WTC11 (cell line): Measurements from ENCODE around the gene ARCN1. TPM values are rescaled to one million over a fixed set of nuclear protein-coding genes. Genes with fewer than 3 reads are reported as not detected.

ENCODE experiments used
- ATAC-seq: fragments of 200-7000 bp; cut with Tn5 transposase; 2 replicates; pipeline ENCODE4 v1.10.0; 2021; ENCODE audit warnings: mild to moderate bottlenecking, moderate library complexity
- CTCF ChIA-PET: fragments of 300-600 bp; sonication (Branson Sonifier 250); formaldehyde crosslinking; loops from one replicate; lab custom pipeline; 2021; ENCODE audit warnings: antibody characterized with exemption; lab: Charles Lee
- POLR2A ChIA-PET: fragments of 350-600 bp; sonication (Branson Sonifier 250); formaldehyde crosslinking; loops from one replicate; lab custom pipeline; 2021; ENCODE audit warnings: antibody characterized with exemption; lab: Charles Lee
- DNase-seq: peaks from one replicate; pipeline ENCODE4 v3.0.0; 2021; ENCODE audit warnings: low spot score
- H3K27ac Mint-ChIP-seq: 2 replicates; pipeline ENCODE4 v1.8.0; 2021; ENCODE audit warnings: mixed read lengths
- H3K27me3 Mint-ChIP-seq: 2 replicates; pipeline ENCODE4 v1.8.0; 2021; ENCODE audit warnings: low read depth, mild to moderate bottlenecking, moderate library complexity, mixed read lengths
- H3K36me3 Mint-ChIP-seq: 2 replicates; pipeline ENCODE4 v1.8.0; 2021; ENCODE audit warnings: mixed read lengths
- H3K4me1 Mint-ChIP-seq: 2 replicates; pipeline ENCODE4 v1.8.0; 2022; ENCODE audit warnings: mixed read lengths
- H3K4me3 Mint-ChIP-seq: 2 replicates; pipeline ENCODE4 v1.8.0; 2021; ENCODE audit warnings: mild to moderate bottlenecking, moderate library complexity, mixed read lengths
- H3K9me3 Mint-ChIP-seq: 2 replicates; pipeline ENCODE4 v1.8.0; 2021; ENCODE audit warnings: mixed read lengths
- ATF2 ChIP-seq: sonication (generic); formaldehyde crosslinking; IDR thresholded peaks from 2 replicates; pipeline ENCODE4 v1.8.1; 2022; ENCODE audit warnings: low read depth, missing genetic modification reagents, borderline replicate concordance
- CREM ChIP-seq: sonication (generic); formaldehyde crosslinking; IDR thresholded peaks from 2 replicates; pipeline ENCODE4 v1.8.1; 2022; ENCODE audit warnings: mild to moderate bottlenecking, missing genetic modification reagents, moderate library complexity
- FOXK1 ChIP-seq: sonication (generic); formaldehyde crosslinking; IDR thresholded peaks from 2 replicates; pipeline ENCODE4 v1.8.0; 2022; ENCODE audit warnings: mild to moderate bottlenecking, moderate library complexity, missing genetic modification reagents
- OVOL2 ChIP-seq: fragments of 250-450 bp; sonication (Bioruptor Pico); IDR thresholded peaks from 2 replicates; pipeline ENCODE4 v1.9.0; 2021; ENCODE audit warnings: mild to moderate bottlenecking, borderline replicate concordance
- RELA ChIP-seq: sonication (generic); formaldehyde crosslinking; IDR thresholded peaks from 2 replicates; pipeline ENCODE4 v1.8.1; 2022; ENCODE audit warnings: missing genetic modification reagents, mild to moderate bottlenecking, borderline replicate concordance
- TEAD1 ChIP-seq: sonication (generic); formaldehyde crosslinking; IDR thresholded peaks from 2 replicates; pipeline ENCODE4 v1.8.0; 2022; ENCODE audit warnings: mild to moderate bottlenecking, missing genetic modification reagents
- TP53 ChIP-seq: sonication (generic); formaldehyde crosslinking; IDR thresholded peaks from 2 replicates; pipeline ENCODE4 v1.8.1; 2023; ENCODE audit warnings: mild to moderate bottlenecking, missing genetic modification reagents
- USF2 ChIP-seq: sonication (generic); formaldehyde crosslinking; IDR thresholded peaks from 2 replicates; pipeline ENCODE4 v1.8.1; 2023; ENCODE audit warnings: mild to moderate bottlenecking, missing genetic modification reagents, moderate library complexity
- ZBTB43 ChIP-seq: sonication (generic); formaldehyde crosslinking; IDR thresholded peaks from 2 replicates; pipeline ENCODE4 v1.8.1; 2023; ENCODE audit warnings: mild to moderate bottlenecking, missing genetic modification reagents
- ZNF263 ChIP-seq: sonication (generic); formaldehyde crosslinking; IDR thresholded peaks from 2 replicates; pipeline ENCODE4 v1.8.1; 2022; ENCODE audit warnings: low read depth, mild to moderate bottlenecking, moderate library complexity, missing genetic modification reagents
- ZNF671 ChIP-seq: fragments of 250-450 bp; sonication (Bioruptor Pico); IDR thresholded peaks from 2 replicates; pipeline ENCODE4 v1.8.0; 2021; ENCODE audit warnings: mild to moderate bottlenecking
- total RNA-seq: library from RNA; stranded (reverse); gene quantifications from 3 replicates; pipeline ENCODE4 v1.2.3, GENCODE V29; 2021
- TF ChIP-seq, protein P1 (sequence below): sonication (generic); formaldehyde crosslinking; IDR thresholded peaks from 2 replicates; pipeline ENCODE4 v1.8.1; 2022; ENCODE audit warnings: missing genetic modification reagents, borderline replicate concordance
- TF ChIP-seq, protein P2 (sequence below): sonication (generic); formaldehyde crosslinking; IDR thresholded peaks from 2 replicates; pipeline ENCODE4 v1.8.0; 2023; ENCODE audit warnings: missing genetic modification reagents, mild to moderate bottlenecking, borderline replicate concordance
- TF ChIP-seq, protein P3 (sequence below): sonication (generic); formaldehyde crosslinking; IDR thresholded peaks from 2 replicates; pipeline ENCODE4 v1.8.0; 2022; ENCODE audit warnings: mild to moderate bottlenecking, missing genetic modification reagents
- TF ChIP-seq, protein P4 (sequence below): sonication (generic); formaldehyde crosslinking; IDR thresholded peaks from 2 replicates; pipeline ENCODE4 v1.8.0; 2023; ENCODE audit warnings: mild to moderate bottlenecking, missing genetic modification reagents

The ARCN1 gene
- total RNA-seq, 1 experiment from 2014 or later = 154 TPM

DNA sequence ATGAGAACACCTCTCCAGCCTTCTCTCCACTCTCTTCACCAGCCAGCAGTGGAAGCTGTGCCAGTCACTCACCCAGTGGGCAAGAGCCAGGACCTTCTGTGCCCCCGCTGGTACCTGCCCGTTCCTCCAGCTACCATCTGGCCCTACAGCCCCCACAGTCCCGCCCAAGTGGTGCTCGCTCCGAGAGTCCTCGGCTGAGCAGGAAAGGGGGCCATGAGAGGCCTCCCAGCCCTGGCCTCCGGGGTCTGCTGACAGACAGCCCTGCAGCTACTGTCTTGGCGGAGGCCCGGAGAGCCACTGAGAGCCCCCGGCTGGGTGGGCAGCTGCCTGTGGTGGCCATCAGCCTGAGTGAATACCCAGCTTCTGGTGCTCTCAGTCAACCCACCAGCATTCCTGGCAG lies 55.4 kb downstream of the ARCN1 start:
- H3K36me3 Mint-ChIP-seq = peaks cover 10% of the 10 kb centered on the region

GRCh38 chr11:118628031-118628430 lies 55.8 kb downstream of the ARCN1 start:
- POLR2A ChIA-PET = interaction anchor here (0.5 kb wide), 1 partner anchor 190 kb away, joined by 3 read pairs; no protein-coding TSS in a partner anchor

More for the DNA sequence above, 55.4 kb downstream of the ARCN1 start:
- H3K4me1 Mint-ChIP-seq = peaks cover 16% of the 10 kb centered on the region
- H3K27ac Mint-ChIP-seq = no peak overlapping the region
- DNase-seq (no peak), ATAC-seq (no peak)
- no peaks in the 10 kb centered on the region for H3K27me3 Mint-ChIP-seq
- H3K9me3 Mint-ChIP-seq = no peaks in the 10 kb centered on the region
- CTCF ChIA-PET = no interaction called here
- H3K4me3 Mint-ChIP-seq = no peak overlapping the region
- TF ChIP-seq CREM (CRISPR knock-in tag) (no peak), ZBTB43 (CRISPR knock-in tag) (no peak), FOXK1 (CRISPR knock-in tag) (no peak)
- POLR2A ChIA-PET = interaction anchor here (0.5 kb wide), 1 partner anchor 190 kb away, joined by 3 read pairs; no protein-coding TSS in a partner anchor

DNA sequence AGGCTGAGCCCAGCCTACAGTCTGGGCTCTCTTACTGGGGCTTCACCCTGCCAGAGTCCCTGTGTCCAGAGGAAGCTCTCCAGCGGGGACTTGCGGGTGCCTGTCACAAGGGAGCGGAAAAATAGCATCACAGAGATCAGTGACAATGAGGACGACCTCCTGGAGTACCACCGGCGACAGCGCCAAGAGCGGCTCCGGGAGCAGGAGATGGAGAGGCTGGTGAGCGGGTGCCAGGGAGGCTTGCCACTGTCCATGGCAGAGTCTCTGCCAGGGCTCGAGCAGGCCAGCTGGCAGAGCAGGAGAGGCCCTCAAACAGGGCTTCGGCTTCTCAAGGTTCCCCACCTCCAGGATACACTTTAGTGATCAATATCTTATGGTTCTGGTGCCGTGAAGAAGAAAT lies 56.2 kb downstream of the ARCN1 start:
- POLR2A ChIA-PET = no interaction called here
- DNase-seq (no peak), ATAC-seq (no peak)
- no peaks in the 10 kb centered on the region for H3K27me3 Mint-ChIP-seq
- H3K27ac Mint-ChIP-seq = no peak overlapping the region
- TF ChIP-seq ATF2 = no peak
- TF ChIP-seq FOXK1 (CRISPR knock-in tag) = no peak
- TF ChIP-seq, protein P1, sequence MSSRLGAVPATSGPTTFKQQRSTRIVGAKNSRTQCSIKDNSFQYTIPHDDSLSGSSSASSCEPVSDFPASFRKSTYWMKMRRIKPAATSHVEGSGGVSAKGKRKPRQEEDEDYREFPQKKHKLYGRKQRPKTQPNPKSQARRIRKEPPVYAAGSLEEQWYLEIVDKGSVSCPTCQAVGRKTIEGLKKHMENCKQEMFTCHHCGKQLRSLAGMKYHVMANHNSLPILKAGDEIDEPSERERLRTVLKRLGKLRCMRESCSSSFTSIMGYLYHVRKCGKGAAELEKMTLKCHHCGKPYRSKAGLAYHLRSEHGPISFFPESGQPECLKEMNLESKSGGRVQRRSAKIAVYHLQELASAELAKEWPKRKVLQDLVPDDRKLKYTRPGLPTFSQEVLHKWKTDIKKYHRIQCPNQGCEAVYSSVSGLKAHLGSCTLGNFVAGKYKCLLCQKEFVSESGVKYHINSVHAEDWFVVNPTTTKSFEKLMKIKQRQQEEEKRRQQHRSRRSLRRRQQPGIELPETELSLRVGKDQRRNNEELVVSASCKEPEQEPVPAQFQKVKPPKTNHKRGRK (CRISPR knock-in tag) = no peak
- TF ChIP-seq USF2 (CRISPR knock-in tag) = no peak
- no peak for TF ChIP-seq OVOL2 (CRISPR knock-in tag)
- TF ChIP-seq, protein P2, sequence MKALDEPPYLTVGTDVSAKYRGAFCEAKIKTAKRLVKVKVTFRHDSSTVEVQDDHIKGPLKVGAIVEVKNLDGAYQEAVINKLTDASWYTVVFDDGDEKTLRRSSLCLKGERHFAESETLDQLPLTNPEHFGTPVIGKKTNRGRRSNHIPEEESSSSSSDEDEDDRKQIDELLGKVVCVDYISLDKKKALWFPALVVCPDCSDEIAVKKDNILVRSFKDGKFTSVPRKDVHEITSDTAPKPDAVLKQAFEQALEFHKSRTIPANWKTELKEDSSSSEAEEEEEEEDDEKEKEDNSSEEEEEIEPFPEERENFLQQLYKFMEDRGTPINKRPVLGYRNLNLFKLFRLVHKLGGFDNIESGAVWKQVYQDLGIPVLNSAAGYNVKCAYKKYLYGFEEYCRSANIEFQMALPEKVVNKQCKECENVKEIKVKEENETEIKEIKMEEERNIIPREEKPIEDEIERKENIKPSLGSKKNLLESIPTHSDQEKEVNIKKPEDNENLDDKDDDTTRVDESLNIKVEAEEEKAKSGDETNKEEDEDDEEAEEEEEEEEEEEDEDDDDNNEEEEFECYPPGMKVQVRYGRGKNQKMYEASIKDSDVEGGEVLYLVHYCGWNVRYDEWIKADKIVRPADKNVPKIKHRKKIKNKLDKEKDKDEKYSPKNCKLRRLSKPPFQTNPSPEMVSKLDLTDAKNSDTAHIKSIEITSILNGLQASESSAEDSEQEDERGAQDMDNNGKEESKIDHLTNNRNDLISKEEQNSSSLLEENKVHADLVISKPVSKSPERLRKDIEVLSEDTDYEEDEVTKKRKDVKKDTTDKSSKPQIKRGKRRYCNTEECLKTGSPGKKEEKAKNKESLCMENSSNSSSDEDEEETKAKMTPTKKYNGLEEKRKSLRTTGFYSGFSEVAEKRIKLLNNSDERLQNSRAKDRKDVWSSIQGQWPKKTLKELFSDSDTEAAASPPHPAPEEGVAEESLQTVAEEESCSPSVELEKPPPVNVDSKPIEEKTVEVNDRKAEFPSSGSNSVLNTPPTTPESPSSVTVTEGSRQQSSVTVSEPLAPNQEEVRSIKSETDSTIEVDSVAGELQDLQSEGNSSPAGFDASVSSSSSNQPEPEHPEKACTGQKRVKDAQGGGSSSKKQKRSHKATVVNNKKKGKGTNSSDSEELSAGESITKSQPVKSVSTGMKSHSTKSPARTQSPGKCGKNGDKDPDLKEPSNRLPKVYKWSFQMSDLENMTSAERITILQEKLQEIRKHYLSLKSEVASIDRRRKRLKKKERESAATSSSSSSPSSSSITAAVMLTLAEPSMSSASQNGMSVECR (CRISPR knock-in tag) = no peak
- TF ChIP-seq, protein P3, sequence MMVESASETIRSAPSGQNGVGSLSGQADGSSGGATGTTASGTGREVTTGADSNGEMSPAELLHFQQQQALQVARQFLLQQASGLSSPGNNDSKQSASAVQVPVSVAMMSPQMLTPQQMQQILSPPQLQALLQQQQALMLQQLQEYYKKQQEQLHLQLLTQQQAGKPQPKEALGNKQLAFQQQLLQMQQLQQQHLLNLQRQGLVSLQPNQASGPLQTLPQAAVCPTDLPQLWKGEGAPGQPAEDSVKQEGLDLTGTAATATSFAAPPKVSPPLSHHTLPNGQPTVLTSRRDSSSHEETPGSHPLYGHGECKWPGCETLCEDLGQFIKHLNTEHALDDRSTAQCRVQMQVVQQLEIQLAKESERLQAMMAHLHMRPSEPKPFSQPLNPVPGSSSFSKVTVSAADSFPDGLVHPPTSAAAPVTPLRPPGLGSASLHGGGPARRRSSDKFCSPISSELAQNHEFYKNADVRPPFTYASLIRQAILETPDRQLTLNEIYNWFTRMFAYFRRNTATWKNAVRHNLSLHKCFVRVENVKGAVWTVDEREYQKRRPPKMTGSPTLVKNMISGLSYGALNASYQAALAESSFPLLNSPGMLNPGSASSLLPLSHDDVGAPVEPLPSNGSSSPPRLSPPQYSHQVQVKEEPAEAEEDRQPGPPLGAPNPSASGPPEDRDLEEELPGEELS (CRISPR knock-in tag) = no peak
- TF ChIP-seq RELA = no peak
- TF ChIP-seq TP53 (CRISPR knock-in tag) = no peak
- peaks cover 10% of the 10 kb centered on the region; the same call in 1 of the 2 replicates for H3K4me1 Mint-ChIP-seq
- H3K9me3 Mint-ChIP-seq = no peaks in the 10 kb centered on the region
- H3K36me3 Mint-ChIP-seq = peaks cover 13% of the 10 kb centered on the region
- CTCF ChIA-PET = interaction anchor here (1.3 to 1.4 kb wide), 3 partner anchors 18 to 34 kb away, joined by 3 read pairs; no protein-coding TSS in a partner anchor
- H3K4me3 Mint-ChIP-seq = no peak overlapping the region

More at GRCh38 chr11:118628031-118628430, 55.8 kb downstream of the ARCN1 start:
- CTCF ChIA-PET = interaction anchor here (1.3 kb wide), 1 partner anchor 19 kb away, joined by 3 read pairs; no protein-coding TSS in a partner anchor
- ATAC-seq = no peak
- Mint-ChIP-seq H3K27ac (no peak overlapping the region), H3K4me3 (no peak overlapping the region), H3K9me3 (no peaks in the 10 kb centered on the region), H3K4me1 (peaks cover 11% of the 10 kb centered on the region)
- TF ChIP-seq TEAD1 (CRISPR knock-in tag) (no peak), ZNF671 (no peak), ZNF263 (CRISPR knock-in tag) (no peak)
- TF ChIP-seq, protein P4, sequence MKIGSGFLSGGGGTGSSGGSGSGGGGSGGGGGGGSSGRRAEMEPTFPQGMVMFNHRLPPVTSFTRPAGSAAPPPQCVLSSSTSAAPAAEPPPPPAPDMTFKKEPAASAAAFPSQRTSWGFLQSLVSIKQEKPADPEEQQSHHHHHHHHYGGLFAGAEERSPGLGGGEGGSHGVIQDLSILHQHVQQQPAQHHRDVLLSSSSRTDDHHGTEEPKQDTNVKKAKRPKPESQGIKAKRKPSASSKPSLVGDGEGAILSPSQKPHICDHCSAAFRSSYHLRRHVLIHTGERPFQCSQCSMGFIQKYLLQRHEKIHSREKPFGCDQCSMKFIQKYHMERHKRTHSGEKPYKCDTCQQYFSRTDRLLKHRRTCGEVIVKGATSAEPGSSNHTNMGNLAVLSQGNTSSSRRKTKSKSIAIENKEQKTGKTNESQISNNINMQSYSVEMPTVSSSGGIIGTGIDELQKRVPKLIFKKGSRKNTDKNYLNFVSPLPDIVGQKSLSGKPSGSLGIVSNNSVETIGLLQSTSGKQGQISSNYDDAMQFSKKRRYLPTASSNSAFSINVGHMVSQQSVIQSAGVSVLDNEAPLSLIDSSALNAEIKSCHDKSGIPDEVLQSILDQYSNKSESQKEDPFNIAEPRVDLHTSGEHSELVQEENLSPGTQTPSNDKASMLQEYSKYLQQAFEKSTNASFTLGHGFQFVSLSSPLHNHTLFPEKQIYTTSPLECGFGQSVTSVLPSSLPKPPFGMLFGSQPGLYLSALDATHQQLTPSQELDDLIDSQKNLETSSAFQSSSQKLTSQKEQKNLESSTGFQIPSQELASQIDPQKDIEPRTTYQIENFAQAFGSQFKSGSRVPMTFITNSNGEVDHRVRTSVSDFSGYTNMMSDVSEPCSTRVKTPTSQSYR (CRISPR knock-in tag) = no peak
- TF ChIP-seq, all 79 proteins: peak for 0
- no peak for DNase-seq
- no peaks in the 10 kb centered on the region for H3K27me3 Mint-ChIP-seq
- peaks cover 13% of the 10 kb centered on the region for H3K36me3 Mint-ChIP-seq
